ENCODE measurements around the gene PDE4A.
A peak's percentile ranks its signal among the peaks of the same experiment; 100 is the strongest.
"Not testable (repeated sequence)": the region's sequence is repeated elsewhere in the genome, so short reads cannot be mapped to it uniquely, and the experiment has no call there.

The PDE4A gene

DNA sequence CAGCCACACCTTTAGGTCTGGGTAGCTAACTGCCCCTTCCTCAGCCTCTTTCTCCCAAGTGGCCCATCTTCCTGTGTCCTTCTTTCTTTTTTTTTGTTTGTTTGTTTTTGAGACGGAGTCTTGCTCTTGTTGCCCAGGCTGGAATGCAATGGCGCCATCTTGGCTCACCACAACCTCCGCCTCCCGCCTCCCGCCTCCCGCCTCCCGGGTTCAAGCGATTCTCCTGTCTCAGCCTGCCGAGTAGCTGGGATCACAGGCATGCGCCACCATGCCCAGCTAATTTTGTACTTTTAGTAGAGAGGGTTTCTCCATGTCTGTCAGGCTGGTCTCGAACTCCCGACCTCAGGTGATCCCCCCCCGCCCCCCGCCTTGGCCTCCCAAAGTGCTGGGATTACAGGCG lies 41.7 kb downstream of the PDE4A start:
- not testable (repeated sequence) for DNase-seq (ENCODE audit: low read depth)

DNA sequence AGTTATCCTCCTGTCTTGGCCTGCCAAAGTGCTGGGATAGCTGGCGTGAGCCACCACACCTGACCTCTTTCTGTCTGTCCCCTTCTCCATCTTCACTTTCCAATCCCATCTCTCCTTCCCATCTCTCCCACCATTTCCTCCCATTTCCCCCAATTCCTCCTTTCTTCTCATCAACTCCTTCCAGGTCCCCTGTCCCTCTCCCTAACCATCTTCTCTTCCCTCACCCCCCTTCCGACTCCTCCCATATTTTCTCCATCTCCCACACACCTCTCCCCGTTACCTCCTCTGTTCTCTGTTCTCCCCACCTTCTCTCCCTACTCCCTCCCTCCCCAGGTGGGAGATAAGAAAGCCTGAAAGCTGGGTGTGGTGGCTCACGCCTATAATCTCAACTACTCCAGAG lies 42.2 kb downstream of the PDE4A start:
- DNase-seq (ENCODE audit: low read depth): no peak

DNA sequence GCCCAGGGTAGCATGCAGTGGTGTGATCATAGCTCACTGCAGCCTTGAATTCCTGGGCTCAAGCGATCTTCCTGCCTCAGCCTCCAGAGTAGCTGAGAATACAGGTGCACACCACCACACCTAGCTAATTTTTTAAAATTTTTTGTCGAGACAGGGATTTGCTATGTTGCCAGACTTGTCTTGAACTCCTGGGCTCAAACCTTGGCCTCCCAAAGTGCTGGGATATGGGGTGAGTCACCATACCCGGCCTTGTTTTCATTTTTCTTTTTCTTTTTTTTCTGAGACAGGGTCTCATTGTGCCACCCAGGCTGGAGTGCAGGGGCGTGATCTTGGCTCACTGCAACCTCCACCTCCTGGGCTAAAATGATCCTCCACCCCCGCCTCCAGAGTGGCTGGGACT lies 44.1 kb downstream of the PDE4A start:
- no peak for DNase-seq (ENCODE audit: low read depth)

DNA sequence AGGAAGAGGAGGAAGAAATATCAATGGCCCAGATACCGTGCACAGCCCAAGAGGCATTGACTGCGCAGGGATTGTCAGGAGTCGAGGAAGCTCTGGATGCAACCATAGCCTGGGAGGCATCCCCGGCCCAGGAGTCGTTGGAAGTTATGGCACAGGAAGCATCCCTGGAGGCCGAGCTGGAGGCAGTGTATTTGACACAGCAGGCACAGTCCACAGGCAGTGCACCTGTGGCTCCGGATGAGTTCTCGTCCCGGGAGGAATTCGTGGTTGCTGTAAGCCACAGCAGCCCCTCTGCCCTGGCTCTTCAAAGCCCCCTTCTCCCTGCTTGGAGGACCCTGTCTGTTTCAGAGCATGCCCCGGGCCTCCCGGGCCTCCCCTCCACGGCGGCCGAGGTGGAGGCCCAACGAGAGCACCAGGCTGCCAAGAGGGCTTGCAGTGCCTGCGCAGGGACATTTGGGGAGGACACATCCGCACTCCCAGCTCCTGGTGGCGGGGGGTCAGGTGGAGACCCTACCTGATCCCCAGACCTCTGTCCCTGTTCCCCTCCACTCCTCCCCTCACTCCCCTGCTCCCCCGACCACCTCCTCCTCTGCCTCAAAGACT lies 46.9 kb downstream of the PDE4A start:
- no peak for DNase-seq (ENCODE audit: low read depth)

DNA sequence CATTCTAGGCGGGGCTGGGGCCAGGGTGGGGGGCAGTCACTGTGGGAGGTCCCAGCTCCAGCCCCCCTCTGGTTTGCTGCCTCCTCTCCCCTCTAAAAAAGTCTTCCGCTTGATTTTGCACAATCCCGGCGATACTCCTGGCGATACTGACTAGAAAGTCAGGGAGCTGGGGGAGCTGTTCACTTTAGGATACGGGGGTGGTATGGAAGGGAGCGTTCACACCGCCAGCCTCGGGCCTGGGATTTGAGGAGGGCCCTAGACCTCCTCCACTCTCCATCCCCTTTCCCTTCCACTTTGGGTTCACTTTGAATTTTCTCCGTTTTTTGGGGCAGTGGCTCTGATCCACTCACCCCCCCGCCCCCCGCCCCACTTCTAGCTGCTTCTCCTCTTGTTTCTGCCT lies 47.8 kb downstream of the PDE4A start:
- no peak for DNase-seq (ENCODE audit: low read depth)

DNA sequence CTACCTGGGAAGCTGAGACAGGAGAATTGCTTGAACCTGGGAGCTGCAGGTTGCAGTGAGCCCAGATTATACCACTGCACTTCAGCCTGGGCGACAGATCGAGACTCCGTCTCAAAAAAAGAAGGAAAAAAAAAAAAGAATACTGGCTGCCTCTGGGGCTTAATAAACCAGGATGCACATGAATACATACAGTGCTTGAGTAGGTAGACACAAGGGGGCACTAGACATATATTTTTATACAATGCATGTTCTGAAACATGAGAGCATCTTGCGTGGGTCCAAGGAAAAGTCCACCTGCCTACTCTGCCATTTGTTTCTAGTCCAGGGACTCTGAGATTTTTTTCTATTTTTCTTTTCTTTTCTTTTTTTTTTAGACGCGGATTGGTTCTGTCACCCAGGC lies 51.6 kb downstream of the PDE4A start:
- DNase-seq (ENCODE audit: low read depth): peak; percentile 78

DNA sequence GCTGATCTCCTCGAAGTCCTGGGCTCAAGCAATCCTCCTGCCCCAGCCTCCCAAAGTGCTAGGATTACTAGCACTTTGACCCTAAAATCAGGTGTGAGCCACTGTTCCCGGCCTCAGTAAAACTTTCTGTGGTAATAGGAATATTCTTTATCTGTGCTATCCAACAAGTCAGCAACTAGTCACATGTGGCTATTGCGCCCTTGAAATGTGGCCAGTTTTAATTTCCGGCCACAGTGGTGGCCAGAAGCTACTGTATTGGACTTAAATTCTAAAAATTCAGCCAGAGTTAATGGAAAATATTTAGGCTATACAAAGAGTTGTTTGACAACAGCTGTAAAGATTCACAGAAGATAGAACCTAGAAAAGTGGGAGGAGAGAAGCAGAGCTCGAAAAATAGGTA lies 52.9 kb downstream of the PDE4A start:
- DNase-seq (ENCODE audit: low read depth): no peak

DNA sequence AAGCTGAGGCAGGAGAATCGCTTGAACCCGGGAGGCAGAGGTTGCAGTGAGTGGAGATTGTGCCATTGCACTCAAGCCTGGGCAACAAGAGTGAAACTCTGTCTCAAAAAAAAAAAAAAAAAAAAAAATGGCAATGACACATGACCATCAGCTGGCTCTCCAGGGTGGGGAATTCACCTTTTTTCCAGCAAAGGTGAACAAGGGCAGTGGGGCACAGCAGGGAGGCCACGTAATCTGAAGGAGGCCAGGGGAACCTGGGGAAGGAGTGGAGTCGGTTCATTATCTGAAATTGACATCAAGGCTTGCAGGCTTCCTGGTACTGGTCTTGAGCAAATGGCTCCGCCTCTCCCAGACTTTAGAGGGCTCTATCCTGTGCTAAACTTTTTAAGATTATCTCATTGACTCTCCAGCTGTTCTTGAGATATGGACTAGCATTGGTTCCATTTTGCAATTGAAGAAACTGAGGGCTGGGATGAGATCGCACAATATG lies 54.7 kb downstream of the PDE4A start:
- DNase-seq (ENCODE audit: low read depth): no peak

DNA sequence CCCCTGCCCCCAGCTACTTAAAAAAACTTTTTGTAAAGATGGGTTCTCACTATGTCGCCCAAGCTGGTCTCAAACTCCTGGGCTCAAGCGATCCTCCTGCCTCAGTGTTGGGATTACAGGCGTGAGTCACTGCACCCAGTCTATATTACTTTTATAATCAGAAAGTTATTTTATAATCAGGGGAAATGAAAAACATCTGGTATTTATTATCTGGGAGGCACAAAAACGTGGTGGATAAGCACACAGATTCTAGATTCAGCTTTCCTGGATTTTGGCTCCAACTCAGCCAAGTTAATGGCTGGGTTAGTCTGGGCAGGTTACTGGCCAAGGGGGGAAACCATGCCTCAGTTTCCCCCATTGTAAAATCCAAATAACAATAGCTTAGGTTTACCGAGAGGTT lies 58.1 kb downstream of the PDE4A start:
- no peak for DNase-seq (ENCODE audit: low read depth)

DNA sequence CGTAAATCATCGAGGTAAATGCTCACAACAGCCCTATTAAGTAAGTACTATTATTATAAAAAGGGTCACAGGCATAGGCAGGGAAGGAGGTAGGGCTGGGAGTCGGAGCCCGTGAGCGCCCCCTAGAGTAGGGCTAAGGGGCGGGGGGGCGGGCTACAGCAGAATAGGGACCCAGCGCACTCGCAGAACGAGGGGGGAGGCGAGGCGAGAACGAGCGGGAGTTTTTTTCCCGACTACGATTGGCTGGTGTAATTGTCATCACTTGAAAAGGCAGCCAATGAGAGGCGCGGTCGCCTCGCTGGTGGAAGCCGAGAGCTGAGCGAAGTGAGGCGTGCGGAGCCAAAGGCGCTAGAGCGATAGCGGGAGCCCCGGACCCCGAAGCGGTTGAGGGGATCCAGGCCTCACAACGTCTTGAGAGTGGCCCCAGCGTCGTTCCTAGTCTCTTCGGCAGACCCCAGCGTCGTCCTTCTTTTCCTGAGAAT lies 58.6 kb downstream of the PDE4A start:
- peak; percentile 80 for DNase-seq (ENCODE audit: low read depth)

DNA sequence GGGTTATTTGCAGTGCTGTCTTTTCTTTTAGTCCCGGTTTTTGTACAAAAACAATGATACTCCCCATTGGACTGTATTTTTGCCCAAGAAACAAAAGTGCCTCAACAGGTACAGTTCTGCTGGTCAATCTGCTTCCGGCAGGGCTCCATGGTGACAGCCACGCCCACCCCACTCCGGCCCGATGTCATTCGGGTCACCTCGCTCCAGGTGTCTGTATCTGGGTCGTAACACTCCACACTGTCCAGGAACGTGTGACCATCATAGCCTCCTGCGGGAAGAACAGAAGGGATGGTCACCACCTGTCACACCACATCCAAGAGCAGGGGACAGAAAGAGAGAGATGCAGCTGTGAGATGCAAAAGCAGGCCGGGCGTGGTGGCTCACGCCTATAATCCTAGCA lies 66.2 kb downstream of the PDE4A start:
- no peak for DNase-seq (ENCODE audit: low read depth)

DNA sequence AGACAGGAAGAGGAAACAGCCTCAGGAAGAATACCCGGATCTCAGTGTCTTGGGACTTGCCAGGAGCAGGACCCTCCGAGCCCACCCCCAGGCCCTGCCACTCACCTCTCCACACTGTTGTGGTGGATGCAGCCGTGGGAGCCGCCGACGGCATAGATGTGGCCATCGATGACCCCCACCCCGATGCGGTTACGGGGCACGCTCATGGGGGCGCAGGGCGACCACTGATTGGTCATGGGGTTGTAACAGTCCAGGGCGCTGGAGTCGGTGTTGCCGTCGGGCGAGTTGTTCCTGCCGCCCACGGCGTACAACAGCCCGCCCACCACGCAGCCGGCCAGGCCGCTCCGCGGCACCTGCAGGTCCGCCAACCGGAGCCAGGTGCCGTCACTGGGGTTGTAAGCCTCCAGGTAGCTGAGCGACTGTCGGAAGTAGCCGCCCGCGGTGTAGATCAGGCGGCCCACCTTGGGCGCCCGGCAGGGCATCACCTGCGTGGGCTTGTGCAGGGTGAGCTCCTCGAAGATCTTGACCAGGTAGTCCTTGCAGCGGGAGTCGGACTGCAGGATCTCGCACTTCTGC lies 71.2 kb downstream of the PDE4A start:
- DNase-seq (ENCODE audit: low read depth): no peak

DNA sequence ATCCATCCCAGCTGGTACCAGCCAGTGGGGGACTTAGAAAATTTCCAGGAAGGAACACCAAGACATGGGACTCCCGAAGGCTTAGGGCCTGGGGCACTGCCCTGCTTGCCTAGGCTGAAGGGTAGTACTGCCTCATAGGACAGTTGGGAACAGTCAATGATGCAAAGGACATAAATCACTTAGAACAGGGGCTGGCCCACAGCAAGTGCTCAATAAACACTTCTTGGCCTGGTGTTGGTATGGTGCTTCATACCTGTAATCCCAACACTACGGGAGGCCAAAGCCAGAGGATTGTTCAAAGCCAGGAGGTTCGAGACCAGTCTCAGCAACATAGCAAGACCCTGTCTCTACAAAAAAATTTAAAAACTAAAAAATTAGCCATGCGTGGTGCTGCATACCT lies 77.0 kb downstream of the PDE4A start:
- DNase-seq (ENCODE audit: low read depth): no peak

DNA sequence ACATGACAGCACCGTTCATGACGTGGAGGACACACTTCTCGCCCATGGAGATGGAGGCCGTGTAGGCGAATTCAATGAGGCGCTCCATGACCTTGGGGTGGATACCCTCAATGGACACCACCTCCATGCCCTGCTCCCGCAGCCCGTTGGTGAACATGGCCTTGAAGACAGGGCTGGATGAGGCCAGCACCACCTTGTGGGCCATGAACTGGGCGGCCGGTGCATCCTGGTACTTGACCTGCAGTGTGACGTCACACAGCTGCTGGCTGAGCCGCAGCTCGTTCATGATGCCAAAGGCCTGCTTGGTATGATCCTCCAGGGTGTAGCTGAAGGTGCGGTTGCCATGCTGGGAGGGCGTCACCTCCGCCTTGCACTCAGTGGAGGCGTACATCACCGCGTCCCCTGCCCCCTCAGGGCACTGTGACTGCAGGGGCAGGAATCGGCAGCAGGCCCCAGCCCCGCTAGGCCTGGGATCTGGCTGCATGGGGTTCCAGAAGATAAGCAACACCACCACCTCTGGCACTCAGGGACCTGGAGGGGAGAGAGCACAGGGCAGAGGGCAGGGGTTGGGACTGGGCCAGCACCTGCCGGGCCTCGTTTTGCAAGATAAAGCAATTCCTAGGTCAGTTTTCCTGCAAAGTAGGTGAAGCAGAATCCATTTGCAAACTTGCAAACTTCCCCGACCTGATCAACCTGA lies 79.4 kb downstream of the PDE4A start:
- no peak for DNase-seq (ENCODE audit: low read depth)

DNA sequence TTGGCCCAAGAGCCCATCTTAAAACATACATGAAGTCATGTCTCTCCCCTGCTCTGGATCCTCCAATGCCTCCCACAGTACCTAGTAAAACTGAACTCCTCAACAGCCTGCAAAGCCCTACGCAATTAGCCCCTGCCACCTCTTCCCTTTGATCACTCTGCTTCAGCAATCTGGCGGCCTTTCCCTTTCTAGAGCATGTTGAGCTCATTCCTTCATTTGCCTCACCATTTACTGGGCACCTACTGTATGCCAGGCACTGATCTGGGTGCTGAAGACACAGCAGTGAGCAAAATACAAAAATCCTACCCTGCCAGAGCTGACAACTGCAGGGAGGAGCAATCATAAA lies 79.9 kb downstream of the PDE4A start:
- no peak for DNase-seq (ENCODE audit: low read depth)

DNA sequence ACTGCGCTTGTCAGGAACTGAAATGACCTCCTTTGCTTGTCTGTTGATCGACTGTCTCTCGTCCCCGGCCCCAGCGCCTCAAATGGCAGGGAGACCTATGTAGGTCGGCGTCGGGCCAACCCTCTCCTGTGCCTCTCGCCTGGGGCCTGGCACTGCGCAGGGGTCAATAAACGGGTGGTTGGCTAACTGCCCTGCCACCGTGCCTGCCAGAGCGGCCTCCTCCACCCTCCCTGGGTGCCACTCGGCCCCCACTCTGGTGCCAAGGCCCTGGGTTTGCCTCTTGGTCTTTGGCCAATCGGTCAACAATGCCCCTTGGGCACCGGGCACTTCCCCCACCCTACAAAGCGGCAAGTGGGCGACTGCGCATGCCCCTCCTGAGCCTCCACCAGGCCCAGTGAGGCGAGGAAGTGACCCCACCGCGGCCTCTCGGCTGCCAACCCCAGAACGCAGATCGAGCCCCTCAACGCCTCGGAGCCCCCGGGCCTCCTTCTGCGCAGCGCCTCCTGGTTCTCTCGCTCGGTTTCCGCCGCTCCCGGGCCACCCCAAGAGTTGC lies 81.7 kb downstream of the PDE4A start:
- DNase-seq (ENCODE audit: low read depth): peak; percentile 64

DNA sequence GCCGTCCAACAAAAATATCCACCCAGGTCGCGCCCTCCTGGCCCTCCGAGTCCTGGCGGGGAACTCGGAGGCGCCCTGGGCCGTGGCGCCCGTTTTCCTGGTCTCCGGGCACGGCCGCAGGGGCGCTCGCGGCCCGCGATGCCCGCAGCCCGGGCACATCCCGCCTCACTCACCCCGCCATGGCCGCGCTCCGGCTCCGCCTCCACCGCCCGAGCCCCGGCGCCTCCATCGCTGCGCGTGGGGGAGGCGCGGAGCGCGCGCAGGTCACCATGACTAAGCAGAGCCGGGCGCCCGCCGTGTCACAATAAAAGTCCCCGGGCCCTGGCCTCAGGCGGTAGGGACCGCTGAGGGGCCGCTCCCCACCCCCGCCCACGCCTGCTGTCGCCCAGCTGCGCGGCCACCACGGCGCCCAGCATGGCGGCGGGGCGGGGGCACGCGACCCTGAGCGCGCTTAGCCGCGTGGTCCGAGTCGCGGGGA lies 82.2 kb downstream of the PDE4A start:
- DNase-seq (ENCODE audit: low read depth): peak; percentile 89

DNA sequence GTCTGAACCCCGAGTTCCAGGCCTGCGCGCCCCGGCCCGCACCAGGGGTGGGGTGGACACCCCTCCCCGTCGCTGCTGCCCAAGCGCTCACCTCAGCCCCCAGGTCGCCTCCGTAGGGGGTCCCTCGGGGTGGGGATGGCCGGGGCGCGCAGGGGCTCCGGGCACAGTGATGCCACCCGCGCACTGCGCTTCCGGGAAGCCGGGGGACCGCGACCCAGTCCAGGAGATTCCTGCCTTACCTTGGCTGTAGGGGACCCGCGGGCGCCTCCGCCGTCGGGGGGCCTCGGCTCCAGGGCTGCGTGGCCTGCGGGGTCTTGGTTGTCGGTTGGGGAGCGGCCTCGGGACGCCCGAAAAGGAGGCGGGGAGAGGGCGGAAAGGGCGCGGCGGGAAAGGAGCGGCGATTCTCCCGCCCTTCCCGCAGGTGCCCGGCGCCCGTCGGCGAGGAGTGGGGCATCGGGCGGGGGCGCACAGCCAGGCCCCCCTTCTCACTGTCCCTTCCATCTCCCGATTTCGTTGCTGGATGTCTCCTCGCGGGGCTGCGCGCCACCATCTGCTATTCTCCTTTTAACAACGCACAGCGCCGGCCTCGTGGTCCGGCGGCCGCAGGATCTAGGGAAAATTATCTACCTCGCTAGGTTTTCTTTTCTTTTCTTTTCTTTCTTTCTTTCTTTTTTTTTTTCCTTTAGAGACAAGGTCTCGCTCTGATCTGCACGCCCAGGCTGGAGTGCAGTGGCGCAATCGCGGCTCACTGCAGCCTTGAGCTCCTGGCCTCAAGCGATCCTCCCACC lies 82.9 kb downstream of the PDE4A start, which contains the start of gene KEAP1:
TSS of gene KEAP1 (minus strand) at position 355 of the 788 bp plus-strand sequence. CDS start 3,323 bp downstream, outside the sequence.
- DNase-seq (ENCODE audit: low read depth): peak; percentile 49

DNA sequence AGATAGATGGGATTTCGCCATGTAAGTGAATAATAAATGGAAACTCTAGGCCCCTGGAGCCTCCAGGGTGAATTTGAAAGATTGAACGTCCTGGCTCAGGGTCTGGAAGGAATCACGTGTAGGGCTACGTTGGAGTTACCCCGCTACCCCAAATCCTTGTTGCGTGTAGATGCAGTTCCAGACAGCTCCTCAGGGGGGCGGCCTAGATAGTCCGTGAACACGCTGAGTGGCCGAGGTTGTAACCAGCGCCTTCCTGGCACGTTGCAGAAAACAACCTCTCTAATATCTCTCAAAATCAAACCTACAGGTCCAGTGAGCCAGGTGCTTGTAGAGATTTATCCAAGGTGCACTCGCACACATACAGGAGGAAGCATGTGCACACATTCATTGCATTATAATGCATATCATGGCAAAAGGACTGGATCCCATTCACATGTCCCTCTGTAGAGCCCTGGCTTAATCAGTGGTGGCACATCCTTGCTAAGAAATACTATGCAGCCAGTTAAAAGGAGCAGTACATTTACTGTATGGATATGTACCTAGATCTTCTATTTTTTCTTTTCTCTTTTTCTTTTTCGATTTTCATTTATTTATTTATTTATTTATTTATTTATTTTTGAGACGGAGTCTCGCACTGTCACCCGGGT lies 85.4 kb downstream of the PDE4A start:
- peak; percentile 75 for DNase-seq (ENCODE audit: low read depth)

DNA sequence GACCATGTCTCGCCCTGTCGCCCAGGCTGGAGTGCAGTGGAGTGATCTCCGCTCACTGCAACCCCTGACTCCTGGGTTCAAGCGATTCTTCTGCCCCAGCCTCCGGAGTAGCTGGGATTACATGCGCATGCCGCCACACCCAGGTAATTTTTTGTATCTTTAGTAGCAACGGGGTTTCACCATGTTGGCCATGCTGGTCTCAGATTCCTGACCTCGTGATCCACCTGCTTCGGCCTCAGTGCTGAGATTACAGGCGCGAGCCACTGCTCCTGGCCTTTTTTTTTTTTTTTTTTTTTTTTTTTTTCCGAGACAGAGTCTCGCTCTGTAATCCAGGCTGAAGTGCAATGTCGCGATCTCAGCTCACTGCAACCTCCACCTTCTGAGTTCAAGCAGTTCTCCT lies 87.7 kb downstream of the PDE4A start:
- no peak for DNase-seq (ENCODE audit: low read depth)

DNA sequence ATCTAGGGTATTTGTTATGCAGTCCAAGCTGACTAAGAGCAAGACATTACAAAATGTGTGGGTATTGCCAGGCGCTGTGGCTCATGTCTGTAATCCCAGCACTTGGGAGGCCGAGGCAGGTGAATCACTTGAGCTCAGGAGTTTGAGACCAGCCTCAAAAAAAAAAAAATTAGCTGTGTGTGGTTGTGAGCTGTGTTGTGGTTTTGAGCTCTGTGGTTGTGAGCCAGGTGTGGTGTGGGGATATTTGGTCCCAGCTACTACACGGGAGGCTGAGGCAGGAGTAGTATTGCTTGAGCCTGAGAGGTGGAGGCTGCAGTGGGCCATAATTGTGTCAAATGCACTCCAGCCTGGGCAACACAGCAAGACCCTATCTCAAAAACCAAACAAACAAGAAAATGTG lies 88.4 kb downstream of the PDE4A start:
- DNase-seq (ENCODE audit: low read depth): peak; percentile 26
